ENCODE results near the gene INPP4A. TPM values are rescaled to one million over a fixed set of nuclear protein-coding genes. Genes with fewer than 3 reads are reported as not detected.

The INPP4A gene
- total RNA-seq, 1 donor from 2014 or later = 32.4 TPM

DNA sequence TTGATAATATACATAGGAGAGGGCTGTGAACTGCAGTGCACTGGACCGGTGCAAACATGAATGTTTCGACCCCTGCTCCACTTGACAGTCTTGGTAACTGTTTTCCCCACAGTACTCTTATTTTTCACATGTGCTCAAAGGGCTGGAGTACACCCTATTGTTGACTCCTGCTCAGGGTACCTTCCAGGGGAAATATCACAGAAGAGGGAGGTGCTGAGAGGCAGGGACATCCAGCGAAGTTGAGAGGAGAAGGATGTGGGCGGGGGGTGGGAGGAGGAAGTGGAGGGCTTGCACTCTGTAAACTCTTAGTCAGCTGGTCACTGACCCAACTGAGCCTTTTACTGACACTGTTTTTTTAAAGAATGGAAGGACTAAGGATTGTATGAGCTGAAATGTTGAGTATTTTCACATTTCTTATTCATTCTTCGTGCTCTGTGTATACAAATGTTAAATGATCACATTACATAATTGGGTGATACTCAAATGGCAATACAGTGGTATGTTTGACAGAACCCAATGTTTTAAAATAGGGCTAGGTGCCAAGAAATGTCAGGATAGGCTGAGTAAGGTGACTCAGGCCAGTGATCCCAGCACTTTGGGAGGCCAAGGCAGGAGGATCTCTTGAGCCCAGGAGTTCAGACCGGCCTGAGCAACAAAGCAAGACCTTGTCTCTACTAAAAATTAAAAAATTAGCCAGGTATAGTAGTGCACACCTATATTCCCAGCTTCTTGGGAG lies 10.0 kb downstream of the INPP4A start:
- no peak overlapping the region for H3K4me3 Mint-ChIP-seq
- TF ChIP-seq CTCF (conservative IDR thresholded peaks at IDR 0.05) = no peak
- H3K4me1 Mint-ChIP-seq = peaks cover 26% of the 10 kb centered on the region
- H3K36me3 Mint-ChIP-seq (ENCODE audit: low read depth) = no peaks in the 10 kb centered on the region
- no peak overlapping the region for H3K27ac Mint-ChIP-seq (ENCODE audit: unreplicated experiment)
- H3K9me3 Mint-ChIP-seq = no peaks in the 10 kb centered on the region
- H3K27me3 Mint-ChIP-seq (ENCODE audit: low read depth) = no peaks in the 10 kb centered on the region
- no peak for DNase-seq (ENCODE audit: low read depth, low spot score)

- peaks cover 26% of the 10 kb centered on the region for H3K4me1 Mint-ChIP-seq
- no peak overlapping the region for H3K27ac Mint-ChIP-seq (ENCODE audit: unreplicated experiment)
- no peak for TF ChIP-seq CTCF (conservative IDR thresholded peaks at IDR 0.05)
- H3K36me3 Mint-ChIP-seq (ENCODE audit: low read depth) = no peaks in the 10 kb centered on the region
- no peaks in the 10 kb centered on the region for H3K27me3 Mint-ChIP-seq (ENCODE audit: low read depth)
- DNase-seq (ENCODE audit: low read depth, low spot score) = no peak
- no peak overlapping the region for H3K4me3 Mint-ChIP-seq
- no peaks in the 10 kb centered on the region for H3K9me3 Mint-ChIP-seq
These were observed 10.9 kb downstream of the INPP4A start for GRCh38 chr2:98455494-98455976.

GRCh38 chr2:98457045-98457696 lies 12.5 kb downstream of the INPP4A start:
- TF ChIP-seq CTCF (conservative IDR thresholded peaks at IDR 0.05) = no peak
- peaks cover 26% of the 10 kb centered on the region for H3K4me1 Mint-ChIP-seq
- no peak overlapping the region for H3K27ac Mint-ChIP-seq (ENCODE audit: unreplicated experiment)

DNA sequence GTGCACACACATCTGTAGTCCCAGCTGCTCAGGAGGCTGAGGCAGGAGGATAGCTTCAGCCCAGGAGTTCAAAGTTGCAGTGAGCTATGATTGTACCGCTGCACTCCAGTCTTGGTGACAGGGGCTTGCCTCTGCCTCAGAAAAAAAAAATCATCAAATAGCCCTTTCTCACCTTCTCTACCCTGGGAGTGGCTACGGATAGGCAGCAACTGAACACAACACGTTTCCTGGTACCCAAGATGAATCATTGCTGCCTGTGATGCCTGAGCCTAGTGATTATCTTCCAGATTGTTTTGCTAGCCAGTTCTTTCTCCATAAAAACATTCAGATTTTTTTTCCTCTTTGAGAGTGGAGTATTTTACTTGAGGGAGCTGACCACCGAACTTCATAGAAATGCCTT lies 13.5 kb downstream of the INPP4A start:
- peak overlapping the region; percentile 85 for H3K27ac Mint-ChIP-seq (ENCODE audit: unreplicated experiment)
- H3K4me1 Mint-ChIP-seq = peaks cover 26% of the 10 kb centered on the region
- DNase-seq (ENCODE audit: low read depth, low spot score) = no peak
- H3K4me3 Mint-ChIP-seq = no peak overlapping the region
- no peaks in the 10 kb centered on the region for H3K36me3 Mint-ChIP-seq (ENCODE audit: low read depth)
- no peak for TF ChIP-seq CTCF (conservative IDR thresholded peaks at IDR 0.05)
- H3K27me3 Mint-ChIP-seq (ENCODE audit: low read depth) = no peaks in the 10 kb centered on the region
- H3K9me3 Mint-ChIP-seq = no peaks in the 10 kb centered on the region

More at GRCh38 chr2:98457045-98457696, 12.5 kb downstream of the INPP4A start:
- no peaks in the 10 kb centered on the region for H3K27me3 Mint-ChIP-seq (ENCODE audit: low read depth)
- no peak for DNase-seq (ENCODE audit: low read depth, low spot score)
- no peaks in the 10 kb centered on the region for H3K36me3 Mint-ChIP-seq (ENCODE audit: low read depth)
- H3K4me3 Mint-ChIP-seq = no peak overlapping the region
- H3K9me3 Mint-ChIP-seq = no peaks in the 10 kb centered on the region

DNA sequence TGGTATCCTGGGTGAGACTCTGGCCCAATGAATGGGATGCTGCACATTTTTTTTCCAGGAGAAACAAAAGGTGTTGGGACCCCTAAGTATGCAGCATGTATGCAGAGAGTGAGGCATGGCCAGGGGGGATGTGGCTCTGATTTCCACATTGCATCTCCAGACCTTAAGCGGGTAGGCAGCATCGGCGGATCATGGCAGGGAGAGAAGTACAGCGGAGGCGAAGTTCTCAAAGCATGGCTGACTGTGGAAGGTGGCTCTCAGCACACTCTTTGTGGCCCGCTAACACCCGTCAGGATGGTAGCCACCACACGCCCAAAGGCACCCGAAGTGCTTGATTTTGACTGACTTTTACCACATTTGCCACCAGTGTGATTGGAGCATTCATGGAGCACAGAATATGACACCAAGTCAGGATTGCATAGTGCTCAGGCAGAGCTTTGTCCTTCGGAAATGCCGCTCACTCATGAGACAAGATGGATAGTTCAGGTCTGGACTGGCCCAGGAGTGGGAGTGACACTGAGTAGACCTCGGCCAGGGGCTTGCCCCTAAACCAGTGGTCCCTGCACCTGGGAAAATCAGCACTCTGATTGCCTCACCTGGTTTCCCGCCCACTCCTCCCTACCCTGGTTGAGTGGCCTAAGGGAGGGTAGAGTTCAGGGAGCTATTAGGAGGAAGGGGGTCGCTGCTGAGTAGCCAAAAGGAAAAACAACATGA lies 14.2 kb downstream of the INPP4A start:
- H3K4me3 Mint-ChIP-seq = no peak overlapping the region
- peak overlapping the region; percentile 85 for H3K27ac Mint-ChIP-seq (ENCODE audit: unreplicated experiment)
- TF ChIP-seq CTCF (conservative IDR thresholded peaks at IDR 0.05) = no peak
- no peaks in the 10 kb centered on the region for H3K36me3 Mint-ChIP-seq (ENCODE audit: low read depth)
- no peaks in the 10 kb centered on the region for H3K27me3 Mint-ChIP-seq (ENCODE audit: low read depth)
- H3K4me1 Mint-ChIP-seq = peaks cover 26% of the 10 kb centered on the region
- no peaks in the 10 kb centered on the region for H3K9me3 Mint-ChIP-seq
- no peak for DNase-seq (ENCODE audit: low read depth, low spot score)

All from neural crest cell (in vitro differentiated cells).